K562 (cell line): ENCODE measurements around the gene CCDC33. TPM values are rescaled to one million over a fixed set of nuclear protein-coding genes. Genes with fewer than 3 reads are reported as not detected.

Source experiments
- C11orf30 ChIP-seq: fragments of 450-650 bp; IDR thresholded peaks from 2 replicates; pipeline ENCODE4 v1.6.1; 2016; ENCODE audit warnings: low read depth, mild to moderate bottlenecking
- CC2D1A ChIP-seq: fragments of 450-650 bp; IDR thresholded peaks from 2 replicates; pipeline ENCODE4 v1.6.1; 2017; ENCODE audit warnings: mild to moderate bottlenecking
- CHD4 ChIP-seq: fragments of 200-600 bp; sonication (generic); IDR thresholded peaks from 3 replicates; pipeline ENCODE4 v1.6.1; 2012; ENCODE audit warnings: low read depth, mild to moderate bottlenecking, mixed read lengths, low read length, inconsistent platforms; ENCODE audit not compliant: insufficient read depth, insufficient replicate concordance, poor library complexity, severe bottlenecking
- CTCF ChIP-seq, 3 experiments: IDR thresholded peaks in 2 of 3; conservative IDR thresholded peaks in 1 of 3; 2 replicates each; pipeline ENCODE4 v1.5.1; 2011 to 2012; ENCODE audit warnings: low read length in 3 of 3, mild to moderate bottlenecking in 3 of 3, control low read depth in 2 of 3, improper control_type of control experiment in 1 of 3, inconsistent platforms in 1 of 3, low read depth in 1 of 3, mixed read lengths in 1 of 3, moderate library complexity in 1 of 3; ENCODE audit not compliant: insufficient read depth in 2 of 3
- E2F6 ChIP-seq, 2 experiments: IDR thresholded peaks; 2 replicates each; pipeline ENCODE4 v1.6.1; 2011; ENCODE audit warnings: borderline replicate concordance in 1 of 2, control low read depth in 1 of 2, low read depth in 1 of 2, low read length in 1 of 2, mild to moderate bottlenecking in 1 of 2, mixed read lengths in 1 of 2, moderate library complexity in 1 of 2; ENCODE audit not compliant: insufficient read depth in 1 of 2, insufficient read length in 1 of 2, poor library complexity in 1 of 2, severe bottlenecking in 1 of 2; ENCODE audit errors: extremely low read depth in 1 of 2
- EP300 ChIP-seq: IDR thresholded peaks from 2 replicates; pipeline ENCODE4 v1.6.1; 2012; ENCODE audit warnings: low read length, improper control_type of control experiment
- HOXB6 ChIP-seq: fragments of 250-450 bp; sonication (Bioruptor Pico); IDR thresholded peaks from 2 replicates; pipeline ENCODE4 v1.5.1; 2022; ENCODE audit warnings: mild to moderate bottlenecking, borderline replicate concordance
- JUN ChIP-seq, 2 experiments: sonication (generic) in 1 of 2; formaldehyde crosslinking in 1 of 2; IDR thresholded peaks; 2 replicates each; pipeline versions ENCODE4 v1.6.1 to v1.8.0; 2012 to 2022; ENCODE audit warnings: borderline replicate concordance in 2 of 2, mild to moderate bottlenecking in 2 of 2, improper control_type of control experiment in 1 of 2, low read depth in 1 of 2, low read length in 1 of 2, missing genetic modification reagents in 1 of 2
- NFYB ChIP-seq: IDR thresholded peaks from 2 replicates; pipeline ENCODE4 v1.6.1; 2011; ENCODE audit warnings: mild to moderate bottlenecking, moderate library complexity; ENCODE audit not compliant: insufficient read length; ENCODE audit errors: extremely low read depth
- POLR2G ChIP-seq: fragments of 200-400 bp; formaldehyde crosslinking; IDR thresholded peaks from 2 replicates; pipeline ENCODE4 v1.6.1; 2017; ENCODE audit warnings: low read depth, mild to moderate bottlenecking, antibody characterized with exemption, low read length, moderate library complexity
- RAD21 ChIP-seq, 2 experiments: fragments of 250-450 bp in 1 of 2; fragments of 450-650 bp in 1 of 2; sonication (Bioruptor Pico) in 1 of 2; formaldehyde crosslinking in 1 of 2; IDR thresholded peaks in 1 of 2; conservative IDR thresholded peaks in 1 of 2; 2 replicates each; pipeline versions ENCODE4 v1.4.0 to v1.8.0; 2020 to 2022; ENCODE audit warnings: mild to moderate bottlenecking in 2 of 2, moderate library complexity in 1 of 2
- RCOR1 ChIP-seq, 2 experiments: IDR thresholded peaks; 2 replicates each; pipeline ENCODE4 v1.6.1; 2012; ENCODE audit warnings: low read depth in 2 of 2, low read length in 2 of 2, borderline replicate concordance in 1 of 2, improper control_type of control experiment in 1 of 2
- SMC3 ChIP-seq: conservative IDR thresholded peaks from 2 replicates; pipeline ENCODE4 v1.6.1; 2011; ENCODE audit warnings: low read depth, low read length, improper control_type of control experiment; ENCODE audit not compliant: insufficient read depth
- ZNF699 ChIP-seq: fragments of 250-450 bp; sonication (Bioruptor Pico); IDR thresholded peaks from 2 replicates; pipeline ENCODE4 v1.8.0; 2021; ENCODE audit warnings: mild to moderate bottlenecking, moderate library complexity; ENCODE audit not compliant: insufficient replicate concordance
- polyA plus RNA-seq, 8 experiments: library from polyadenylated mRNA; depleted of rRNA in 4 of 8; stranded (reverse) in 5 of 8; unstranded in 3 of 8; fragments of >200 nt; fragmentation: Nextera tagmentation in 2 of 8; fragmentation: Illumina TruSeq in 1 of 8; extraction: Ambion mirVana in 2 of 8; extraction: Trizol in 1 of 8; gene quantifications; 2 replicates each; pipeline versions ENCODE4 v1.2.1 to v1.2.3, GENCODE V29; 2011 to 2014; ENCODE audit warnings: inconsistent platforms in 1 of 8, missing spikeins in 1 of 8
- total RNA-seq, 7 experiments: library from RNA; depleted of rRNA in 6 of 7; stranded (reverse); fragments of >200 nt in 6 of 7; fragmentation: Illumina TruSeq in 2 of 7; extraction: Trizol in 2 of 7; gene quantifications; 2 replicates each; pipeline versions ENCODE4 v1.2.1 to v1.2.3, GENCODE V29; 2011 to 2021; ENCODE audit warnings: low replicate concordance in 1 of 7
- TF ChIP-seq, protein P1 (sequence below): fragments of 450-650 bp; formaldehyde crosslinking; IDR thresholded peaks from 2 replicates; pipeline ENCODE4 v1.4.0; 2020; ENCODE audit warnings: mild to moderate bottlenecking, moderate library complexity
- TF ChIP-seq, protein P2 (sequence below): fragments of 450-650 bp; IDR thresholded peaks from one replicate; pipeline ENCODE4 v1.6.1; 2018; ENCODE audit warnings: mild to moderate bottlenecking, moderate library complexity; ENCODE audit not compliant: partially characterized antibody
- TF ChIP-seq, protein P3 (sequence below): fragments of 250-450 bp; sonication (Bioruptor Pico); IDR thresholded peaks from 2 replicates; pipeline ENCODE4 v1.8.0; 2021; ENCODE audit warnings: borderline replicate concordance, mild to moderate bottlenecking, moderate library complexity; ENCODE audit not compliant: poor library complexity, severe bottlenecking

Gene CCDC33
- total and polyA plus RNA-seq, 9 of the 15 experiments (the other 6 are each of a cell fraction or from before 2014, with no cell fraction given): 0.08 to 1.1 (median 0.15) TPM; not detected in 4

DNA sequence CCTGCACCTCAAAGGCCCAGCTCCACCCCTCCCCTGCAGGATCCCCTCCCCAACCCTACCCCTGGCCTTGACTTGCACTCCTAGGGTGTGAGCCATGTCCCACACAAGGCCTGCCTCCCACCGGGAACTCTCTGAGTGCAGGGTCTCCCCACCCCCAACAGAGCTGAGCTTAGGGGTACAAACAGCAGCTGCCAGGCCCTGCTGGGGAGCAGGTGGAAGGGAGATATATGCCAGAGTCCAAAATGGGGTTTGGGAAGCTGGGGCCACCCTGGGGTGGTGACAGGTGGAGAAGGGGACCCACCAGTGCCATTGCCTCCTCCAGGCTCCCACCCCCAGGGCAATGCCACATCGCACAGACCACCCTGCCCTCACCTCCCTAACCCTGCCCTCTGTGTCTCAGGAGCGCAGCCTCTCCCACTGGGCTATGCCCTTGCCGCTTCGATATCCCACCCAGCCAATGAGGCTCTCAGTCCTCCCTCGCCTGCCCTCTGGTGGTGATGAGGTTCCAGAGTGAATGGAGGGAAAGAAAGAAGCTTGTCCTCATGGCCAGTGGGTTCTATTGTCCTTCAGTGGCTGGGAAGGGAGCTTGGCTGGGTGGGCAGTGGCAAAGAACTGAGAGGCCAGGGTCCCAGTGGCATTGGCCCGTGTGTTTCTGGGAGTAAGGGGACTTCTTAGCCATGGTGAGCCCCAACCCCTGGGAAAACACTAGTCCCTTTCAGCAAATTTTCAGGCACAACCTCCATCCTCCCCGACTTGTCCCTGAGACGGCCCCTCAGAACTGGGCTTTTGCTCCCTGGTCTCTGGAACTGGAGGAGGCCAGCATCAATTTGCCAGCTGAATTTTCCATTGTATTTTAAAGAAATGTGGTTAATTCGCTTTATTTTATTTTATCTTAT lies 84.5 kb downstream of the CCDC33 start (continued):
- TF ChIP-seq RCOR1 (IDR thresholded peaks at IDR 0.05; ENCODE audit: borderline replicate concordance in 1 of 2, low read depth in 2 of 2, low read length in 2 of 2): peak in 1 of 2 experiments; percentile 79; a peak in 2 of 4 replicates
- peak; percentile 86 for TF ChIP-seq SMC3
- TF ChIP-seq, protein P1, sequence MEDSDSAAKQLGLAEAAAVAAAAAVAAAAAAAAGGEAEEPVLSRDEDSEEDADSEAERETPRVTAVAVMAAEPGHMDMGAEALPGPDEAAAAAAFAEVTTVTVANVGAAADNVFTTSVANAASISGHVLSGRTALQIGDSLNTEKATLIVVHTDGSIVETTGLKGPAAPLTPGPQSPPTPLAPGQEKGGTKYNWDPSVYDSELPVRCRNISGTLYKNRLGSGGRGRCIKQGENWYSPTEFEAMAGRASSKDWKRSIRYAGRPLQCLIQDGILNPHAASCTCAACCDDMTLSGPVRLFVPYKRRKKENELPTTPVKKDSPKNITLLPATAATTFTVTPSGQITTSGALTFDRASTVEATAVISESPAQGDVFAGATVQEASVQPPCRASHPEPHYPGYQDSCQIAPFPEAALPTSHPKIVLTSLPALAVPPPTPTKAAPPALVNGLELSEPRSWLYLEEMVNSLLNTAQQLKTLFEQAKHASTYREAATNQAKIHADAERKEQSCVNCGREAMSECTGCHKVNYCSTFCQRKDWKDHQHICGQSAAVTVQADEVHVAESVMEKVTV: 0 out of 2 replicates have a peak, but pooled peaks have one; percentile 24
- peak; percentile 30; the same call in 1 of the 2 replicates for TF ChIP-seq CC2D1A
- no peak for TF ChIP-seq C11orf30
- TF ChIP-seq E2F6 (IDR thresholded peaks at IDR 0.05; ENCODE audit: borderline replicate concordance in 1 of 2, extremely low read depth in 1 of 2, insufficient read depth in 1 of 2, insufficient read length in 1 of 2, low read depth in 1 of 2, low read length in 1 of 2, poor library complexity in 1 of 2, severe bottlenecking in 1 of 2): peak in 1 of 2 experiments; percentile 21
- TF ChIP-seq CHD4: no peak
- TF ChIP-seq, protein P2, sequence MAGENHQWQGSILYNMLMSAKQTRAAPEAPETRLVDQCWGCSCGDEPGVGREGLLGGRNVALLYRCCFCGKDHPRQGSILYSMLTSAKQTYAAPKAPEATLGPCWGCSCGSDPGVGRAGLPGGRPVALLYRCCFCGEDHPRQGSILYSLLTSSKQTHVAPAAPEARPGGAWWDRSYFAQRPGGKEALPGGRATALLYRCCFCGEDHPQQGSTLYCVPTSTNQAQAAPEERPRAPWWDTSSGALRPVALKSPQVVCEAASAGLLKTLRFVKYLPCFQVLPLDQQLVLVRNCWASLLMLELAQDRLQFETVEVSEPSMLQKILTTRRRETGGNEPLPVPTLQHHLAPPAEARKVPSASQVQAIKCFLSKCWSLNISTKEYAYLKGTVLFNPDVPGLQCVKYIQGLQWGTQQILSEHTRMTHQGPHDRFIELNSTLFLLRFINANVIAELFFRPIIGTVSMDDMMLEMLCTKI: no peak
- peak; percentile 83 to 85 (median 85) for TF ChIP-seq CTCF (IDR thresholded peaks at IDR 0.05 in 2 of 3, conservative IDR thresholded peaks at IDR 0.05 in 1 of 3; ENCODE audit: insufficient read depth in 2 of 3, low read depth in 1 of 3, low read length in 3 of 3)
- no peak for TF ChIP-seq EP300
- TF ChIP-seq NFYB: peak; percentile 10
- no peak for TF ChIP-seq HOXB6 (CRISPR knock-in tag)
- TF ChIP-seq, protein P3, sequence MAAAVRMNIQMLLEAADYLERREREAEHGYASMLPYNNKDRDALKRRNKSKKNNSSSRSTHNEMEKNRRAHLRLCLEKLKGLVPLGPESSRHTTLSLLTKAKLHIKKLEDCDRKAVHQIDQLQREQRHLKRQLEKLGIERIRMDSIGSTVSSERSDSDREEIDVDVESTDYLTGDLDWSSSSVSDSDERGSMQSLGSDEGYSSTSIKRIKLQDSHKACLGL (CRISPR knock-in tag): no peak
- peak; percentile 51 to 84 for TF ChIP-seq RAD21 (CRISPR knock-in tag; conservative IDR thresholded peaks at IDR 0.05 in 1 of 2, IDR thresholded peaks at IDR 0.05 in 1 of 2)
- TF ChIP-seq JUN (IDR thresholded peaks at IDR 0.05; ENCODE audit: borderline replicate concordance, low read depth, low read length): no peak
- no peak for TF ChIP-seq JUN (CRISPR knock-in tag; IDR thresholded peaks at IDR 0.05; ENCODE audit: borderline replicate concordance)
- no peak for TF ChIP-seq ZNF699 (CRISPR knock-in tag)
- TF ChIP-seq POLR2G: no peak
